ENCODE data around the gene ZNF774.
"Not testable (repeated sequence)": the region's sequence is repeated elsewhere in the genome, so short reads cannot be mapped to it uniquely, and the experiment has no call there.

ZNF774 gene

GRCh38 chr15:90352107-90352893 is at the start of gene ZNF774:
ZNF774 (plus strand) TSS chr15:90352284; CDS start chr15:90354661, 2,377 bp downstream.
- DNase-seq: peak; percentile 92

GRCh38 chr15:90305355-90305754 is 46.7 kb upstream of the ZNF774 start:
- DNase-seq: not testable (repeated sequence)

- DNase-seq: no peak
These were observed 46.2 kb upstream of the ZNF774 start for GRCh38 chr15:90305932-90306331.

- DNase-seq: no peak
These were observed 45.5 kb upstream of the ZNF774 start for GRCh38 chr15:90306560-90306959.

- DNase-seq: no peak
These were observed 44.4 kb upstream of the ZNF774 start for GRCh38 chr15:90307661-90308060.

- DNase-seq: peak; percentile 22
These were observed 43.1 kb upstream of the ZNF774 start for GRCh38 chr15:90309020-90309419.

GRCh38 chr15:90315278-90315982 is 36.7 kb upstream of the ZNF774 start:
- DNase-seq: no peak

- DNase-seq: no peak
These were observed 35.9 kb upstream of the ZNF774 start for GRCh38 chr15:90316139-90316538.

GRCh38 chr15:90318591-90318990 is 33.5 kb upstream of the ZNF774 start:
- DNase-seq: no peak

- DNase-seq: peak; percentile 84
These were observed 31.8 kb upstream of the ZNF774 start for GRCh38 chr15:90320062-90320884.

- no peak for DNase-seq
These were observed 31.2 kb upstream of the ZNF774 start for GRCh38 chr15:90320885-90321278.

- no peak for DNase-seq
These were observed 29.5 kb upstream of the ZNF774 start for GRCh38 chr15:90322538-90322937.

- DNase-seq: no peak
These were observed 26.4 kb upstream of the ZNF774 start for GRCh38 chr15:90325726-90326125.

GRCh38 chr15:90326441-90326840 is 25.6 kb upstream of the ZNF774 start:
- no peak for DNase-seq

GRCh38 chr15:90327311-90327710 is 24.8 kb upstream of the ZNF774 start:
- no peak for DNase-seq

- no peak for DNase-seq
These were observed 17.8 kb upstream of the ZNF774 start for GRCh38 chr15:90334304-90334731.

- DNase-seq: no peak
These were observed 15.4 kb upstream of the ZNF774 start for GRCh38 chr15:90336705-90337141.

- DNase-seq: no peak
These were observed 14.8 kb upstream of the ZNF774 start for GRCh38 chr15:90337256-90337655.

- no peak for DNase-seq
These were observed 13.6 kb upstream of the ZNF774 start for GRCh38 chr15:90338532-90338931.

- DNase-seq: no peak
These were observed 11.7 kb upstream of the ZNF774 start for GRCh38 chr15:90340345-90340744.

- DNase-seq: no peak
These were observed 8.7 kb upstream of the ZNF774 start for GRCh38 chr15:90343302-90343790.

GRCh38 chr15:90344662-90345061 is 7.4 kb upstream of the ZNF774 start:
- no peak for DNase-seq

GRCh38 chr15:90345857-90346256 is 6.2 kb upstream of the ZNF774 start:
- no peak for DNase-seq

Data from NCI-H2227 treated with DMSO at 0.1 percent for 48 hours (cell line).